ENCODE measurements around the gene GRIA3.
"Not testable (repeated sequence)": the region's sequence is repeated elsewhere in the genome, so short reads cannot be mapped to it uniquely, and the experiment has no call there.

Gene GRIA3

DNA sequence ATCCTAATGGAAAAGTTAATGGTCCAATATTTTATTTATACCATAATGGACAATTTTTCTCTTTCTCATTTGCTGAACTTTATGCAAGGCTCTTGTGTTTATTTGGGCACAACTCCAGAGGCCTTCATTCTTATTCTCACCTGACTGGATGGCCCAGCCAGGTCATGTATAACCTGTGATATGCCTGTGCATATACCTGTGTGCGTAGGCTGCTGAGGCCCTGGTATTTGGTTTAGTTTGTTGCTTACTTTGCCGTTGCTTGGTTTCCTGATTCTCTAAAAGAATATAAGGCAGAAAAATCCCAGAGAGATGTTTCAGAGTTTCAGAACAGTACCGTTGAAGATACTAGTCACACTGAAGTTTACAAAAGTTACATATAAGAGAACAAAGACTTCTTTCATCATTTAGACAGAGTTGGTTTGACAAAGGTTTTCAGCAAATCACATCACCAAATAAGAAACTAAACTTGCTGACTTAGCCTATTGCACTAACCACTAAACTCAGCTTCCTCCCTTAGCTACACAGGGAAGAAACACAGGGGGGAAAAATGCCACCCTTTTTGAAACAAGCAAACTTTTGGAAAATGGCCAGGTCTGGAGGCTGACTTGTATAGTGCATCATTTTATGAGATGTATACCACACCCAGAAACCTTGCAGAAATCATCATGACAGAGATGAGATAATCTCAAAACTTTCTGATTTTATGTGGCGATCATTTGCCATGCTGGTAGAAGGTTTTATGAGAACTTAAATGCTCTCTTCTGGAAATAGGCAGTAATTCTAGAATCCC is 248.5 kb downstream of the GRIA3 start:
- DNase-seq (ENCODE audit: low read depth), result no peak
- H3K4me3 ChIP-seq (ENCODE audit: low read depth, low read length), result no peak overlapping the region

DNA sequence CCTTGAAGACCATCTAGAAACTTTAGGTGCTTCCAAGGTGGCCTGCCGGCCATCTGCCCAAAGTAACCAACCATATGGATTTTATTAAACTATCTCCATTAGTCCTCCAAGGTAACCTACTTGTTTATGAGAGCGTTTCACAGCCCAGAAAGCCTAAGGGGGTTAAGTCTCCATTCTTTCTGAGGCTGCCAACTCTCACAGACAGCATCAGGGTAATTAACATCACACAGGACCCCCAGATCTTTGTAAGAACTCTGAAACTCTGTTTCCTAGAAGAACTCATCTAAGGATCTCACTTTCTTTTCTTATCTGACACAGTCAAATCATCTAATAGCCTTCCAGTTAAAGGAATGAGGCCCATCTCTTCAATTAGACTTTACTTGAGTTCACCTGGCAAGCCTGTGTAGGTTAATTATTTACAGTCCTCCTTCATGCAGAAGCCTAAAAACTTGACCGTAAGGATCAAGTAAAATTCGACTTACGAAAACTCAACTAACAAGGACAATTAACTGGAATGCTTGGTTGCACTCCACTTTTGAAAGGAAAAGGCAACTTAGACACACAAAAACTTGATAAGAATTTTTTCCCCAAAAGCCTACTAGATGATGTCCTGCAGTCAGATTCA is 252.5 kb downstream of the GRIA3 start:
- no peak for DNase-seq (ENCODE audit: low read depth)
- no peak overlapping the region for H3K4me3 ChIP-seq (ENCODE audit: low read depth, low read length)

DNA sequence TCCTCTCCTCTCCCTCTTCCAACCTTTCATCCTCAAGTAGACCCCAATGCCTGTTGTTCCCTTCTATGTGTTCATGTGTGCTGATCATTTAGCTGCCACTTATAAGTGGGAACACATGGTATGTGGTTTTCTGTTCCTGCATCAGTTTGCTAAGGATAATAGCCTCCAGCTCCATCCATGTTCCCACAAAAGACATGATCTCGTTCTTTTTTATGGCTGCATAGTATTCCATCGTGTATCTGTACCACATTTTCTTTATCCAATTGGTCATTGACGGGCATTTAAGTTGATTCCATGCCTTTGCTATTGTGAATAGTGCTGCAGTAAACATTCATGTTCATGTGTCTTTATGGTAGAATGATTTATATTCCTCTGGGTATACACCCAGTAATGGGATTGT is 255.8 kb downstream of the GRIA3 start:
- DNase-seq (ENCODE audit: low read depth); H3K4me3 ChIP-seq (ENCODE audit: low read depth, low read length): not testable (repeated sequence)

DNA sequence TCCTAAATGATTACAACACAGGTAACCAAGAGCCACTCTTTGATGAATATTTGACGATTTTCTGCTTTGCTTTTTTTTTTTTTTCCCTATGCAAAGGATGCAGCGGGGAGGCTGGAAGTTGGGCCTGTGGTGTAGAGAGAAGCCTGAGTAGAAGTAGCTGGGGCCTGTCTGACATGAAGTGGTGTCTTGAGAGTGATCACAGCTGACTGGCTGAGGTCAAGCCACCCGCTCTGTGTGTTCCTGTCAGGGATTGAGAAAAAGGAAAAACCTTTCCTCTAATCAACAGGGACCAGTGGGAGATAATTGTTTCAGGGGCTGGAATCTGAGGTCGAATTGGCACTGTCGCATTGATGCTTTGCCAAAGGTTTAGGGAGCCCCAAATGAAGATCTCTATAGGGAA is 258.7 kb downstream of the GRIA3 start:
- H3K4me3 ChIP-seq (ENCODE audit: low read depth, low read length), result no peak overlapping the region
- no peak for DNase-seq (ENCODE audit: low read depth)

DNA sequence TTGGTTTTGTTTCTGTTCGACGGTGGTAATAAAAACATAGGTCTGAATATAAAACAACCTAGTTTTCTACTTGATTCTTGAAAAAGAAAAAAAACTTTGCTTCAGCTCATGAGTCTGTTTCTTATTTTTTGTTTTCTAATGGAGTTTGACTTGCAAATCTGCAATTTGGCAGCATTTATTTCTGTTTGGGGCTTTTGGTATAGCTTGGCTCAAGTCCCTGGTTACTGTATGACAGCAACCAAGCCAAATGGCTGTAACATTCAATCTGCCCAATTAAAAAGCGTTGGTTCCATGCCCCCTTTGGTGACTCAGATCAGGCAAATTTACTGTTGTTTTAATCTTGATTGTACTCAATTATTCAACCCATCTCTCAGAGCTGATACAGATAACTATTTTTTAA is 263.4 kb downstream of the GRIA3 start:
- no peak for DNase-seq (ENCODE audit: low read depth)
- H3K4me3 ChIP-seq (ENCODE audit: low read depth, low read length), result no peak overlapping the region

DNA sequence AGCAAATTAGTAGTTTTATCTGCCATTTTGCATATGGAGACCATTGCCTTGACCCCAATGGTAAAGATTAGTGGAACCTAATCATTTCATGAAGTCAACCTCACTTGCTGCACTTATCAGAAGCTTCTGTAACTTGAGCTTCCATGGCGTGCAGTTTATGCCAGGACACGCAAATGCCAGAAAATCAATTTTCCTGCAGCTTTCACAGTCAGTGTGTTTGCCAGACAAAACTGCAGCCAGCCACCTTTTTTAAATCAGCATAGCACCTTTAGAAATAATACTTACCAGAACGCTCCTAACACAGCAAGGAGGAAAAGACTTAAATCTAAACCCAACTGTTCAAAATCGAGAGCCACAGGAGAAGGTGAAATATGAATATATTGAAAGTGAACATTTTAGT is 265.3 kb downstream of the GRIA3 start:
- no peak for DNase-seq (ENCODE audit: low read depth)
- H3K4me3 ChIP-seq (ENCODE audit: low read depth, low read length), result no peak overlapping the region

DNA sequence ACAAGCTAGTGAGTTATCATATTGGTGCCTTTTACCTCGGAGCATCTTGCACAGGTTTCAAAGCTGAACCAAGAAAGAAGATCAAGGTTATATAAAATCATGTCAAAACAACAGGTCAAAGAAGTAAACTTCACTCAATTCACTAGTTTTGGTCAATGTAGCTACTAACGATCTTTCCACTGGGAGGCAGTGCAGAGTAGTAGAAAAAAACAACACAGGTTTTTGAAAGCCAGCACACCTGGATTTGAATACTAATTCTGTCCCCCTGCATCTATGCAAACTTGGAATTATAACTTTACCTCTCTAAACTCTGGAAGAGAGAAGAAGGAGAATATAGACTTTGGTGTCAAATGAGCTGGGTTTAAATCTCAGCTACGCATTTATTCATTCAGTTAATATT is 266.1 kb downstream of the GRIA3 start:
- DNase-seq (ENCODE audit: low read depth), result no peak

DNA sequence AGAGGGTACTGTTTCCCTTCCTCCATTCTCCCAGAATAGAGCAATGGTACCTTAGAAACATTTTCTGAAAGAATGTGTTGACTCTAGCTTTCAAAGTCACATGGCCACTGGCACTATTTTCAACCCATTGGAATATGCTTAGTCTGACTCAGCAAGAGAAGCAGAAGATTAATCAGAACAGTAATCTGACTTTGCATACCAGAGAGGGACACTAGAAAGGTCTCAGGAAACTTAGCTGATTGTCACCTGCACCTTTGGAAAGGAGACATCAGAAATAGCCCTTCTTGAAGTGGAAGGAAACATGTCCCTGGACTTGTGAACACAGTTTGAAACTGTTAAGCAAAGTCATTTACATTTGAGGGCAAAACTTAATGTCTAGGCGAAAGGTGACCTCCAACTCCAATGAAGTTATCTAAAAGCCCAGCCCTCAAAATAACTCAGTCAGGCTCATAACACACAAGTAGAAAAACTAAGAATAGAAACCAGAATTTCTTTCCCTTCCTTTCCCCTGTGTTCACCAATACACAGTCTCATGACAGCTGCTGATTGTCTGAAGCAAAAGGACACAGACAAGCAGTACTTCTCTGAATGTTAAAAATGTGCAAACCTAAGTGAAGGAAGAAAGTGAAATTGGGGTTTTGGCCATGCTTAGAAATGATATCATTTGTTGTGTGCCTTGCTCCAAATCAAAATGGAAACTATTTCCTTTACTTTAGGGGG is 270.8 kb downstream of the GRIA3 start:
- no peak for DNase-seq (ENCODE audit: low read depth)
- H3K4me3 ChIP-seq (ENCODE audit: low read depth, low read length), result no peak overlapping the region

More for the DNA sequence above, 266.1 kb downstream of the GRIA3 start:
- no peak overlapping the region for H3K4me3 ChIP-seq (ENCODE audit: low read depth, low read length)

DNA sequence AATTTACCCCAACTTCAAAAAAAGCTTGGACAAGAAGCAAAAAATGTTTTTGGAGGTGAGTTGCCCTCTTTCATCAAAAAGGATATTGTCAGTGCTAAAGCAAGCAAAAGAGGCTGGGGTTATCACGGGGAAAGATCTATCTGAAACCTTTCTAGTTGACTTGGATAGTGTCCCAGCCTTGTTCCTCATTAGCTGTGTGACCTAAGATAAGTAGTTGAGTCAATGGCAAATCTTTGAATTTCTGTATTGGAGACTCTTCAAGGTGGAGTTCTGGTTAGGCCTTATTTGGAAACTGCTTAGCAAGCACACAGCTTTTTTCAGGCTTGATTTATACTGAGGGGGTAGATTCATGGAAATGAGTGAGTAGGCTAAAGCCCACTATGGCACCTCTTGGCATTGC is 271.6 kb downstream of the GRIA3 start:
- no peak for DNase-seq (ENCODE audit: low read depth)
- no peak overlapping the region for H3K4me3 ChIP-seq (ENCODE audit: low read depth, low read length)

DNA sequence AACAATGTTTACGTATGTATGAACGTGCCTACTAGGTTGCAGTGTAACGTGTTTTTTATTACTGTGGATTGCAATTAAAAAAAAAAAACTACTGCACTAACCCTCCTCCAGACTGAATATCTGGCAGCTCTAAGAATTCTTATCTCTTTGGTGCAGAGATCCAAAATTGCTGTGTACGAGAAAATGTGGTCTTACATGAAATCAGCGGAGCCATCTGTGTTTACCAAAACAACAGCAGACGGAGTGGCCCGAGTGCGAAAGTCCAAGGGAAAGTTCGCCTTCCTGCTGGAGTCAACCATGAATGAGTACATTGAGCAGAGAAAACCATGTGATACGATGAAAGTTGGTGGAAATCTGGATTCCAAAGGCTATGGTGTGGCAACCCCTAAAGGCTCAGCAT is 280.6 kb downstream of the GRIA3 start:
- no peak for DNase-seq (ENCODE audit: low read depth)
- H3K4me3 ChIP-seq (ENCODE audit: low read depth, low read length), result no peak overlapping the region

DNA sequence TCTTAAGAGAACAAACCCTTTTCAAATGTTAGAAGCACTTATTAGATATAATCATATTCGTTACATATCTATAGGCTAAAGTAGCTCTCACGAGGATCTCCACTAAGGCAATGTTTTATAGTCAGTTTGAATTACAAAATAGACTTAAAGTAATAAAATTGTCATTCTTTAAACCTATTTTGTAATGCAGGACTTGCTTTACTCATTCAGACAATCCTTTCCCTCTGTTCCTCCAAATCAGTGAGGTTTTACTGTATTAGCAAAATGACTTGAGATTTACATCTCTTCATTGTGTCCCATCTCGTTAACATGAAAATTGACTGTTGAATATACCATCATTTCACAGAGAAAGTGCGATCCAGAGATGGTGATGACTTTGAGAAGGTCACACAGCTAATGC is 284.4 kb downstream of the GRIA3 start:
- no peak for DNase-seq (ENCODE audit: low read depth)
- H3K4me3 ChIP-seq (ENCODE audit: low read depth, low read length), result no peak overlapping the region

DNA sequence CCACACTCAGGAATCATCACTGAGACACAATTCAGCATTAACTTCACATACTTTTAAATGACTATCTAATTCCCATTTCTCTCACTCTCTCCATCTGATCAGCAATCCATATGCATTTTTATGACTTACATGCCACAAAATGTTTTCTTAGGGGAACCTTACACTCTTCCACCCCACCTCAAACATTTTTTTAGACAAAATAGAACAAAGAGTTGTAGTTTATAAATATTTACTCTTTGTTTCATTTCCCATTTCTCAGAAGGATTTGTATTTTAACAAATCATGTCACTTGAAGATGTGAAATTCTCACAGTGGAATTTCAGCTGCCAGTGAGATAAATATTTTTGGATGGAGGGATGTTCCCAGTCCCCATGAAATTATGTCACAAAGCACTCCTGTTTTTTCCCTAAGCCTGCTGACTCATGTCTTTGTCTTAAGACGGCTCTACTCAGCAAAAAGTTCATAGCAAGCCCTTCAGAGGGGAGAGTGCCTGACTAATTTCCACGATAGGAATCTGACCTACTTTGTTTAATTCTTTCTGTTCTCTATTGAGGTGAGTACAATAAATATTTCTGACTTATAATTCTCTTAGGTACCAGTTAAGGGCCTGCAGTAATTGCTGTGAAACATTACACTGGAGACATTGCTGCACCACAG is 291.1 kb downstream of the GRIA3 start:
- no peak for DNase-seq (ENCODE audit: low read depth)

DNA sequence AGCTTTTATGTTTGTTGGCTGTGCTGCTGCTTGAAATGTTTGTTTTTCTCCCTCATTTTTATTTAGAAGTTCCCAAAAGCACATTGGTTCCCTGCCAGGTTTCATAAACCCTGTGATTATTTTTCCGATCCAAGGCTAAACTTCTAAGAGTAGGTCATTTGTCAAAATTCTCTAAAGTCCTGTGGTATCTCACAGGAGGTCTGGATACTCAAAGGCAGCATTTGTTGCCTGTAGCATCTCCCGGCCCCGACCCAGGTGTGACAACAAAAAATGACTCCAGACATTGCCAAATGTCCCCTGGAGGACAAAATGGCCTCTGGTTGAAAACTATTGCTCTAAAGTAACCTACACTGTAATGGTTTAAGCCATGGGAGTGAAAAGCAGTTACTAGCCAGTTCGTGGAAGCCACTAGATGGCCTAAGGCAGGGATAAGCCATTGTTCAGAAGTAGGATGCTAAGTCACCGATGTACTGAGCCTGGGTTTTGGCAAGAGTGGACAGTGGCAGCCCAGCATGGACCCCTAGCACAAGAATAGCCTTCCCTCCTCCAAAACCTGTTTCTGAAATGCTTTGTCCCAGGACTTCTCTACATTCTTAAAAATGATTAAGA is 292.6 kb downstream of the GRIA3 start:
- H3K4me3 ChIP-seq (ENCODE audit: low read depth, low read length), result no peak overlapping the region
- no peak for DNase-seq (ENCODE audit: low read depth)

More for the DNA sequence above, 291.1 kb downstream of the GRIA3 start:
- no peak overlapping the region for H3K4me3 ChIP-seq (ENCODE audit: low read depth, low read length)

DNA sequence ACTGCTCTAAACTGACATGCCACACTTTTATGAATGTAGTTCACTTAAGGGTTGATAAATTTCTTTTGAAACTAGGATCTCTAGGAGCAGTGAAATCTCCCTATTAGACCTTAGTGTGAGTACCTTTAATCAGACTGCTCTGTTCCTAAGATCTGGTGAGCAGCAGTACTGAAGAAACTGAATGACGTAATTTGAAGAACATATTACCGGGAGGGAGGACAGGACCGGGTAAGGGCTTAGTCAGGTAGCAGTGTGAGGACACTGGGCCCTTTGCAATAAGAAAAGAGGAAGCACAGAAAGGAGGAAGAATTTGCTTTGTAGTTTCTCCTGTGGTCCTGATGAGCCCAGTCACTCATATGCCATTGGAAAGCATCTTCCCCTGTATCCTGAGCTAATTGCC is 293.6 kb downstream of the GRIA3 start:
- no peak for DNase-seq (ENCODE audit: low read depth)
- no peak overlapping the region for H3K4me3 ChIP-seq (ENCODE audit: low read depth, low read length)

DNA sequence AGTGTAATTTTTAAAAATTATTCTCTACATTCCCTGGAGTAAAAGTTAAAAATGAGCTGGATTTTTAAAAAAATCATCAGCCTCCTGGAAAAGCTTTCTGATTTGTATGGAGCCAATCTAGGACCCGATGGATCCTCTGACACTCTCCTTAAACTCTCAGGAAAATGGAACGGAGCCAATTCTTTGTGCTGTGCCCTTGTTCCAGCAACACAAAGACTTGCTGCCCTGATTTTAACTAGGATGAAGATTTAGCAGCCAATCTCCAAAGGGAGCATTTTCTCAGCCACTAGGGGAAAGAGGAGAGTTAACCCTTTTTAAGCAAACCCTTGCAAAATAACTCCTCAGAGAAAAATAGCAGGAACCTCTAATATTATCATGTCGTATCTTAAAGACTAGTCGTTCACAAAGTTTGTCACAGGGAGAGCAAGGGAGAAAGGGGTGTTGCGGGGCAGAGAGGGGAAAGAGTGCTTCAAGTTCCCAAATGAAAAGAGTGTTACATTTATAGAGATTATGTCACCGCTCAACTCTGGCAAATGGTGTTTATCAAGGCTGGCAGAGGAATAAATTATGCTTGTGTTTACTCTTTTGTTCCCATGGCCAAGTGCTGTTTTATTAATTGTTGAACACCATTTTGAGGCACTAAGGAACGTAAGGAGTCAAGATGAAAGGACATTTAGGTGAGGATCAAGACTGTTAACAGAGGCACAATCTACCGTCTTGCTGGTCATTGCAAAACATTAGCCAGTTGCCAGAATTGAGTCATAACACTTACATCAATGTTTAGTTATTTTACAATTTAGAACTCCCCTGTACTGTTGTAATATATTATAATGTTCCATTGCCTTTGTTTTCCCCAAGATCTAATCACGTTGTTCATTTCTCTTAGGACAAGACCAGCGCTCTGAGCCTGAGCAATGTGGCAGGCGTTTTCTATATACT is 298.1 kb downstream of the GRIA3 start:
- DNase-seq (ENCODE audit: low read depth), result peak; percentile 29
- no peak overlapping the region for H3K4me3 ChIP-seq (ENCODE audit: low read depth, low read length)

DNA sequence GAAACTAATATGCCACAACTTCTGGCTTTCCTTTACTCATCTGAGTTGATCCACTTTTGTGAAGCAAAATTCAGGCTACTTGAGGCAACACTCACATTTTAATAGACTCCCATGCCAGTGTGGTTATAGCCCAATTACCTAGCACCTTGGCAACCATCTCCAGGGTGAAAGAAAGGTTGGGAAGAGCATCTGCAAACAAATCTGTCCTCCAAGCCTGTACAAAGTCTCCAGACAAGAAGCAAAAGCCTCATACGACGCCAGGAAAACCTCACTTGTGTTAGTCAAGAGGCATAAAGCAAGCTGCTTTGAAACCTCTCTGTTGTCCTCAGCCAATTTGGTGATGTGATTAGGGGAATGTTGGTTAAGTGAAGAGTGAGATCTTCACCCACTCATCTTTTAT is 302.2 kb downstream of the GRIA3 start:
- H3K4me3 ChIP-seq (ENCODE audit: low read depth, low read length), result no peak overlapping the region
- no peak for DNase-seq (ENCODE audit: low read depth)

DNA sequence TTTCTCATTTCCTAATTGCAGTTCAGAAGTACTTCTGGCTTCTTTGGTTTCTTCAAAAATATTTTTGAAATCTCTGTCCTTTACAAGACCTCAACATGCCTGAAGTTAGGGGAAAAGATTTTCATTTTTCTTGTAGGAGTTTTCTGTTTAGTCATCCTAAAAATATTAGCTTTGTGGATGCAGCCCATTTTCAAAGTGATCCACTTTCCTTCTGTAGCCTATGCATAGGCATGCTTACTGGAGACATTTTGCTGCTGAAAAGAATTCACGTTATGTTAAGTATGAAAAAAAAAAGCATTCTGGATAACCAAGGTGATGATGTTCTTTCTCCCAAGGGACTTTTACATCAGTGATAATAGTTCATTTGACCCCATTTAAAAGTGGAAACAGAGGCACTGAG is 303.2 kb downstream of the GRIA3 start:
- no peak overlapping the region for H3K4me3 ChIP-seq (ENCODE audit: low read depth, low read length)
- no peak for DNase-seq (ENCODE audit: low read depth)

DNA sequence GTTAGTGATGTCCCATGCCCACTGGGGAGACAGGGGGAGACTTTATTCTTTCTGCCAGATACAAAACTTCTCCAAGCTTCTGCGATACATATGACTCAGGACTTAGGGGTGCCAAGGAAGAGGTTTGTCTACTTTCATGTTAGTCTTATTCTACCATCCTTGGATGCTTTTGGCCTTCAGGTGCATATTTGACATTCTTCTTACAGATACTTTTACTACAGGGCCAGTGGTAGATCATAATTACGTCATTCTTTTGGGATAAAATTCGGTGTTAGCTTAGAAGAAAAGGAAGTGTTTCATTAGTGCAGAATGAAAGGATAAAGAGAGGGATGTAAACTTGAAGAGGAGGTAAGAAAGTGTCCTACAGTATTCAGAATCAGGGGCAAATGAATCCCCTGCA is 303.6 kb downstream of the GRIA3 start:
- H3K4me3 ChIP-seq (ENCODE audit: low read depth, low read length), result no peak overlapping the region
- DNase-seq (ENCODE audit: low read depth), result no peak

DNA sequence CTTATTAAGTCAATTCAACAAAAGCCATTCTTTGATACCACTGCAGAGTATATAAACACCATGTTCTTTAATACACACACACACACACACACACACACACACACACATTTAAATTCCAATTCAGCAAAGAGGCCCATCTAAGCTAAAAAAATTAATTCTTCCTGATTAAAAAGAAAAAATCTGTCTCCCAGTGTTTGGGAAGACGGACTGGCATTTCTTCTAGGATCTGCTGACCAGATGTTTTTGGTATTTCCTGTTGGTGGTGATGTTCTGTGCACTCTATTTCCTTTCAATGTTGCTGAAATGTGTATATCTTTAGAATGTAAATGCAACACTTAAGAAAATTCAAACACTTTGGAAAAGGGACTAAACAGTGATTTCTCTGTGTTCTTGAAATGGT is 304.9 kb downstream of the GRIA3 start:
- DNase-seq (ENCODE audit: low read depth), result no peak

More for the DNA sequence above, 304.9 kb downstream of the GRIA3 start:
- H3K4me3 ChIP-seq (ENCODE audit: low read depth, low read length), result no peak overlapping the region

Measured in skeletal muscle cell (primary cell).